OCI-LY1 (cell line): ENCODE data around the gene IQCM.

Experiments
- H2AFZ ChIP-seq: fragments of 200-600 bp; sonication (generic), shearing (Covaris generic); 2 replicates; pipeline ENCODE4 v1.6.0; 2014; ENCODE audit warnings: antibody characterized with exemption, mild to moderate bottlenecking, low read length
- H3F3A ChIP-seq: fragments of 200-600 bp; sonication (generic), shearing (Covaris generic); 2 replicates; pipeline ENCODE4 v1.6.0; 2014; ENCODE audit warnings: mild to moderate bottlenecking, antibody characterized with exemption, low read length, moderate library complexity; ENCODE audit not compliant: insufficient read depth
- H3K27ac ChIP-seq: fragments of 200-600 bp; sonication (generic); 2 replicates; pipeline ENCODE4 v1.5.1; 2014; ENCODE audit warnings: low read length, mixed run types, mild to moderate bottlenecking, low read depth; ENCODE audit not compliant: poor library complexity, severe bottlenecking
- H3K27me3 ChIP-seq: fragments of 200-600 bp; sonication (generic); 2 replicates; pipeline ENCODE4 v1.6.0; 2014; ENCODE audit warnings: antibody characterized with exemption, mild to moderate bottlenecking, low read length, moderate library complexity; ENCODE audit not compliant: insufficient read depth
- H3K36me3 ChIP-seq: fragments of 200-600 bp; sonication (generic); 2 replicates; pipeline ENCODE4 v1.6.1; 2014; ENCODE audit warnings: mild to moderate bottlenecking, antibody characterized with exemption, low read length, moderate library complexity, mixed read lengths; ENCODE audit not compliant: insufficient read depth
- H3K4me1 ChIP-seq: fragments of 200-600 bp; sonication (generic); 2 replicates; pipeline ENCODE4 v1.5.1; 2014; ENCODE audit warnings: mild to moderate bottlenecking, low read length, moderate library complexity; ENCODE audit not compliant: insufficient read depth, severe bottlenecking
- H3K4me2 ChIP-seq: fragments of 200-600 bp; sonication (generic), shearing (Covaris generic); 2 replicates; pipeline ENCODE4 v1.6.1; 2014; ENCODE audit warnings: low read length
- H3K4me3 ChIP-seq: fragments of 200-600 bp; sonication (generic); 2 replicates; pipeline ENCODE4 v1.5.1; 2014; ENCODE audit warnings: low read length, low read depth, mild to moderate bottlenecking, mixed read lengths; ENCODE audit not compliant: poor library complexity, severe bottlenecking
- H3K79me2 ChIP-seq: fragments of 200-600 bp; shearing (Covaris generic); 2 replicates; pipeline ENCODE4 v1.6.1; 2016; ENCODE audit warnings: mixed run types, low read length, mixed read lengths; ENCODE audit not compliant: insufficient read depth
- H3K9ac ChIP-seq: fragments of 200-600 bp; sonication (generic), shearing (Covaris generic); 2 replicates; pipeline ENCODE4 v1.6.1; 2014; ENCODE audit warnings: mild to moderate bottlenecking, low read length, mixed read lengths
- H3K9me2 ChIP-seq: fragments of 200-600 bp; sonication (generic), shearing (Covaris generic); 2 replicates; pipeline ENCODE4 v1.6.1; 2014; ENCODE audit warnings: low read depth, mild to moderate bottlenecking, low read length, mixed read lengths
- H3K9me3 ChIP-seq: fragments of 200-600 bp; shearing (Covaris generic); 2 replicates; pipeline ENCODE4 v1.6.1; 2014; ENCODE audit warnings: low read length, mixed read lengths
- H4K20me1 ChIP-seq: fragments of 200-600 bp; sonication (generic), shearing (Covaris generic); 2 replicates; pipeline ENCODE4 v1.6.0; 2016; ENCODE audit warnings: mild to moderate bottlenecking, low read length; ENCODE audit not compliant: insufficient read depth
- EZH2 ChIP-seq: fragments of 200-600 bp; sonication (generic), shearing (Covaris generic); IDR thresholded peaks from 2 replicates; pipeline ENCODE4 v1.8.0; 2017; ENCODE audit warnings: borderline replicate concordance, mixed run types, mild to moderate bottlenecking, antibody characterized with exemption, low read length, moderate library complexity, mixed read lengths
- TF ChIP-seq, protein P1 (sequence below): fragments of 200-600 bp; sonication (generic), shearing (Covaris generic); IDR thresholded peaks from 2 replicates; pipeline ENCODE4 v1.5.1; 2017; ENCODE audit warnings: mild to moderate bottlenecking, antibody characterized with exemption, low read length, moderate library complexity, mixed read lengths

IQCM gene

DNA sequence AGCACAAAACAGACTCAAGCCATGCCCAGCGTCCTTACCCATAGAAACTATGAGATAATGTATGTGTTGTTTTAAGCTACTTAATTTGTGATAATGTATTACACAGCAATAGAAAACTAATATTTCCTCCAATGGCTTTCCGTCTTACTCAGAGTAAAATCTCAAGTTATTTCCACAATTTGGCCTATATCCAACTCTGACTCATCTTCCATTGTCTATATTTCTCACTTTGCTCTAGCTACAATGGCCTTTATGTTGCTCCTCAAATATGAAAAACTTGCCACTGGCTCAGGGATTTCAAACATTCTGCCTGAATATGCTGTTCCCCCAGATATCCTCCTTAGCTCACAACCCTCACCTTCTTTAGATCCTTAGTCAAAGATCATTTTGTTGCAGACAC lies 31.6 kb downstream of the IQCM start:
- Histone ChIP-seq H3K9me3 (no peaks in the 10 kb centered on the region), H4K20me1 (no peaks in the 10 kb centered on the region)

DNA sequence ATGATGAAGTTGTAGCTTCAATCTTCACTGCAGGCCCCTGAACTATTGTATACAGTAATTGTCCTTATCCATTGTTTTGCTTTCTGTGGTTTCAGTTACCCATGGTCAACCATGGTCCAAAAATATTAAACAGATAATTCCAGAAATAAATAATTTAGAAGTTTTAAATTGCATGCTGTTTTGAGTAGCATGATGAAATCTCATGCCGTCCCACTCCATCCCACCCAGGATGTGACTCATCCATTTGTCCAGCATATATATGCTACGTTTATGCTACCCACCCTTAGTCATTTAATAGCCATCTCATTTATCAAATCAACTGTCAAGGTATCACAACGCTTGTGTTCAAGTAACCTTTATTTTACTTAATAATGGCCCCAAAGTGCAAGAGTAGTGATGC lies 34.5 kb downstream of the IQCM start:
- no peaks in the 10 kb centered on the region for H4K20me1 ChIP-seq
- TF ChIP-seq, protein P1, sequence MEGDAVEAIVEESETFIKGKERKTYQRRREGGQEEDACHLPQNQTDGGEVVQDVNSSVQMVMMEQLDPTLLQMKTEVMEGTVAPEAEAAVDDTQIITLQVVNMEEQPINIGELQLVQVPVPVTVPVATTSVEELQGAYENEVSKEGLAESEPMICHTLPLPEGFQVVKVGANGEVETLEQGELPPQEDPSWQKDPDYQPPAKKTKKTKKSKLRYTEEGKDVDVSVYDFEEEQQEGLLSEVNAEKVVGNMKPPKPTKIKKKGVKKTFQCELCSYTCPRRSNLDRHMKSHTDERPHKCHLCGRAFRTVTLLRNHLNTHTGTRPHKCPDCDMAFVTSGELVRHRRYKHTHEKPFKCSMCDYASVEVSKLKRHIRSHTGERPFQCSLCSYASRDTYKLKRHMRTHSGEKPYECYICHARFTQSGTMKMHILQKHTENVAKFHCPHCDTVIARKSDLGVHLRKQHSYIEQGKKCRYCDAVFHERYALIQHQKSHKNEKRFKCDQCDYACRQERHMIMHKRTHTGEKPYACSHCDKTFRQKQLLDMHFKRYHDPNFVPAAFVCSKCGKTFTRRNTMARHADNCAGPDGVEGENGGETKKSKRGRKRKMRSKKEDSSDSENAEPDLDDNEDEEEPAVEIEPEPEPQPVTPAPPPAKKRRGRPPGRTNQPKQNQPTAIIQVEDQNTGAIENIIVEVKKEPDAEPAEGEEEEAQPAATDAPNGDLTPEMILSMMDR: no peak
- TF ChIP-seq EZH2: no peak

More for the DNA sequence above, 31.6 kb downstream of the IQCM start:
- TF ChIP-seq EZH2: no peak
- TF ChIP-seq, protein P1: no peak
- Histone ChIP-seq H3K4me3 (no peak overlapping the region), H3F3A (no peaks in the 10 kb centered on the region), H2AFZ (no peak overlapping the region), H3K4me2 (no peak overlapping the region), H3K27ac (no peak overlapping the region), H3K27me3 (no peaks in the 10 kb centered on the region), H3K36me3 (no peaks in the 10 kb centered on the region), H3K79me2 (no peaks in the 10 kb centered on the region), H3K9ac (no peak overlapping the region), H3K9me2 (no peaks in the 10 kb centered on the region), H3K4me1 (no peaks in the 10 kb centered on the region)

DNA sequence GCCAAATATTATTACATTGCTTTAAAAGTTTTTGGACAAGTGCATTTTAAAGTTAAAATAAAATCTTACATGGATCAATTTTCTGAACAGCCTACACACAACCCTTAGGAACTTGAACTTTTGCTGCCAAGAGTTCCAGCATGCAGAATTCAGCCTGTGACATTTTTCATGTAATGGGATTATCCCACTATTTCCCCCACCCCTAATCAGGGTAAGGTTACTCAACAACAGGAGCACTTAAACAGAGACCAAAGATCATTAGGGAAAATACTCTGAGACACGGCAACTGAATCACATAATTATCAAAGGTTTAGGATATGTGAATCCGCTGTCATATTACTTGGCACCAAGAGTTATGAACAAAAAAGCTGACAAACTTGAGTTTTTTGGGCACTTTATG lies 47.2 kb downstream of the IQCM start:
- Histone ChIP-seq H3K4me1 (no peaks in the 10 kb centered on the region), H3K9me3 (no peaks in the 10 kb centered on the region), H4K20me1 (no peaks in the 10 kb centered on the region), H3K9me2 (no peaks in the 10 kb centered on the region), H3K4me3 (no peak overlapping the region), H3F3A (no peaks in the 10 kb centered on the region), H3K27ac (no peak overlapping the region), H3K9ac (no peak overlapping the region), H3K36me3 (no peaks in the 10 kb centered on the region), H3K4me2 (no peak overlapping the region), H3K79me2 (no peaks in the 10 kb centered on the region), H2AFZ (no peak overlapping the region), H3K27me3 (no peaks in the 10 kb centered on the region)
- no peak for TF ChIP-seq EZH2
- TF ChIP-seq, protein P1: no peak

More for the DNA sequence above, 34.5 kb downstream of the IQCM start:
- Histone ChIP-seq H3K9ac (no peak overlapping the region), H3K79me2 (no peaks in the 10 kb centered on the region), H3K4me3 (no peak overlapping the region), H3K9me3 (no peaks in the 10 kb centered on the region), H3K27ac (no peak overlapping the region), H3F3A (no peaks in the 10 kb centered on the region), H3K36me3 (no peaks in the 10 kb centered on the region), H3K9me2 (no peaks in the 10 kb centered on the region), H3K4me1 (no peaks in the 10 kb centered on the region), H2AFZ (no peak overlapping the region), H3K27me3 (no peaks in the 10 kb centered on the region), H3K4me2 (no peak overlapping the region)
